ENCODE results near the gene RNF38.
"Not testable (repeated sequence)": the region's sequence is repeated elsewhere in the genome, so short reads cannot be mapped to it uniquely, and the experiment has no call there.

RNF38 gene

DNA sequence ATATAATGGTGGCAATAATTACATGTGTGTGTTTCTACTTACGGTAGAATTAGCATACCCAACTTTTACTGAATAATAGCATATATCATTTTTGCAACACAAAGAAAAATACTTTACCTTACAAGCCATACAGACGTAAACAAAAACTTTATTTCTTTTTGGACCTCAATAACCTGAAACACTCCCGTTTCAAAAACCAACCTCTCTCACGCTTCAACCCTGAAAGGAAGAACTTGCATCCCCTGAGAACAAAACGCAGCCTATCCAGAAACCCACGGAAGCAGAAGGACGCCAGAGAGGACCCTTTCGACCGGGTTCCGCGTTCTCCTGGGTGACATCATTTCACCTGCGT is at the start of gene RNF38:
Gene RNF38 (minus strand): TSS at position 290 of the 352 bp plus-strand sequence. CDS start 161 bp downstream, at position 129.
- no peak for DNase-seq (ENCODE audit: low read depth in 2 of 2)

GRCh38 chr9:36448555-36448954 is 48.5 kb upstream of the RNF38 start:
- DNase-seq (ENCODE audit: low read depth in 2 of 2) = not testable (repeated sequence)

GRCh38 chr9:36448017-36448416 is 47.9 kb upstream of the RNF38 start:
- DNase-seq (ENCODE audit: low read depth in 2 of 2) = no peak

- not testable (repeated sequence) for DNase-seq (ENCODE audit: low read depth in 2 of 2)
Observed at GRCh38 chr9:36446678-36447077, 46.6 kb upstream of the RNF38 start.

GRCh38 chr9:36445800-36446361 is 45.8 kb upstream of the RNF38 start:
- no peak for DNase-seq (ENCODE audit: low read depth in 2 of 2)

GRCh38 chr9:36444203-36444602 is 44.1 kb upstream of the RNF38 start:
- no peak for DNase-seq (ENCODE audit: low read depth in 2 of 2)

GRCh38 chr9:36443581-36443980 is 43.5 kb upstream of the RNF38 start:
- DNase-seq (ENCODE audit: low read depth in 2 of 2) = no peak

DNA sequence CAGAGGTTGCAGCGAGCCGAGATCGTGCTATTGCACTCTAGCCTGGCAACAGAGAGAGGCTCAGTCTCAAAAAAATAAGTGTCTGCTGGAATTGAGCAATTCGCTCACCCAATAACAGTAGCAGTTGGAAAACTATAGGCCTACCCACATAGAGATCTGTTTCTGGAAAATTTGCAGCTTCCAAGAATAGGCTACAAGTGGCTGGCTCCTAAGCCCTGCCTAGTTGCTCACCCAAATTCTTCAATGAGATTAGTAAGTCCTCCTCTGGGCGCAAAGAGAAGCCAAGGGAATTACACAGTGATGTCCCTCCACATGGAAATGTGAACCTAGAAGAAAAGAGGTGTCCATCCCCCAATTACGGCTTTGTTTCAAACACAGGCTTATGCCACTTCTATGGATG is 42.6 kb upstream of the RNF38 start:
- no peak for DNase-seq (ENCODE audit: low read depth in 2 of 2)

GRCh38 chr9:36441966-36442365 is 41.9 kb upstream of the RNF38 start:
- no peak for DNase-seq (ENCODE audit: low read depth in 2 of 2)

DNA sequence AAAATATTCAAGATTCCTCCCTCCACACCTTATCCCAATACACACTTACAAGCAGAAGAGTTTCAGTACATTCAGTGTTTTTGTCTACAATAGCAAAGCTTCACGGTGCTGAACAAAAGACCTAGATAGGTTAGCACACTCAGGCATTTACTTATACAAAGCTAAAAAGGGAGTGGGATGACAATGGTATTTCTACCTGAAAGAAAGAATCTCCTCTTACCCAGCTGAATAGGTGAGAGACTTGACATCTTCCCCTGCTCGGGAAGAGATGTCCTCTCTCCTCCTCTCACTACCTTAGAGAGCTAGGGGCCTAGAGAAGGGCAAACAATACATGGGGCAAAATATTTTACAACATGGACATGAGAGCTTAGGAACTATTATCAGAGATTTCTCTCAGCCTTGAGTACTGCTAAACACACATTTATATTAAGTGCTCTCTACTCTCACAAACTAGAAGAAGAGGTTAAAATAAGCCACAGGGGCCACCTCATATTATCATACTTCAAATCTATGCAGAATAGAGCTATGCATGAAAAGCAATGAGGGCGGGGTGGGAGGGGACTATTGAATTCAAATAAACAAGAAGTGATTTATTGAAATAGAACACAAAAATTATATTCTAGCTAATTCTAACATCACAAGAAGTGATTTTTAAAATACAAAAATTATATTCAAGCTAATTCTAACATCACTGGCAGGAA is 38.6 kb upstream of the RNF38 start:
- no peak for DNase-seq (ENCODE audit: low read depth in 2 of 2)

DNA sequence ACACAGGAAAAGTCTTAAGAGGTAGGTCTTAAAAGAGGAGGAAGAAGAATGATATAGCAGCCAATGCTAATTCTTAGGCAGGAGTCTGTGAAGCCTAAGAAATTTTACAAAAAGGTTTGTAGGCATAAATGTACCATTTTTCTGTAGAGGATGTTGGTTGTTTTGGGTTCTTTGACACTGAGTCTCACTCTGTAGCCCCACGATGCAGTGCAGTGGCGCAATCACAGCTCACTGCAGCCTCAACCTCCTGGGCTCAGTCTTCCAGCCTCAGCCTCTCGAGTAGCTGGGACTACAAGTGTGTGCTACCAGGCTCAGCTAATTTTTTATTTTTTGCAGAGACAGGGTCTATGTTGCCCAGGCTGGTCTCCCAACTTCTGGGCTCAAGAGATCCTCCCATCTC is 37.7 kb upstream of the RNF38 start:
- DNase-seq (ENCODE audit: low read depth in 2 of 2) = no peak

DNA sequence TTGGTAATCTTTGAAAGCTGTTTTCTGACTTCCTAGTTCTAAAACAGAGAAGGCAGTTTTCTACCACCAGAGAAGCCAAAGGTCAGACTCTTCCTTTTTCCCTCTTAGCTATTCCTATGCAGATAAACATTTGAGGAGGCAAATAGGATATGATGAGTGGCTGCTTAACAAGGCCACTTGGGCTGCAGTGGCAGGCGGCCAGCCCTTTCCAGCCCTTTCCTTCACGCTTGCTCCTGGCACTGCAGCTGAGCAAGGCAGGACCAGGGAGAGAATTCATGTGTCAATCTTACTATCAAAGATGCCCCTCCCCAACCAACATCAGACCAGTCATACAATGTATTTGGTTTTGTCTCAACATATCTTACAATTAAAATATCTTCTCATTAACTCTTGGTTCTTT is 36.8 kb upstream of the RNF38 start:
- DNase-seq (ENCODE audit: low read depth in 2 of 2) = no peak

- DNase-seq (ENCODE audit: low read depth in 2 of 2) = no peak
Observed at GRCh38 chr9:36433386-36433785, 33.3 kb upstream of the RNF38 start.

DNA sequence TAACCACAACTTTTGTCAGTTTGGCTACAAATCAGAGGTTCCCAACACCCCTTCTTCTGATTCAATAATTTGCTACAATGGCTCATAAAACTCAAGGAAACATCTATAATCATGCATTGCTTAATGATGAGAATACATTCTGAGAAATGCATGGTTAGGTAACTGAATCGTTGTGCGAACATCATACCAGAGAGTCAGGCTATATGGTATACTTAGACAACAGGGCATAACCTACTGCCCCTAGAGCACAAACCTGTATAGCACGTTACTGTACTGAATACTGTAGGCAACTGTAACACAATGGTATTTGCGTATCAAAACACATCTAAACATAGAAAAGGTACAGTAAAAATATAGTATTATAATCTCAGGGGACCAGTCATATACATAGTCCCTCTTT is 31.0 kb upstream of the RNF38 start:
- no peak for DNase-seq (ENCODE audit: low read depth in 2 of 2)

GRCh38 chr9:36426945-36427344 is 26.9 kb upstream of the RNF38 start:
- no peak for DNase-seq (ENCODE audit: low read depth in 2 of 2)

DNA sequence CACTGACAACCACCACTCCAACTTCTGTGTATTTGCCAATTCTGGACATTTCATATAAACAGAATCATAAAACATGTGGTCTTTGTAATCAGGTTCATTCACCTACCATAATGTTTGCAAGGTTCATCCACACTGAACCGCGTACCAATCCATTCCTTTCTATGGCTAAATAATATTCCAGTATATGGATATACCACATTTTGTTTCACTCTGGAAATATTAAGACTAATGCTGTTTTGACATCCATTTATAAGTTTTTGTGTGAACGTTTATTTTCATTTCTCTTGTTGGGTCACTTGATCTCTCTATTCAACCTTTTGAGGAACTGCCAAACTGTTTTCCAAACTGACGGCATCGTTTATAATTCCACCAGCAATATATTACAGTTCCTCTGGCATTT is 26.3 kb upstream of the RNF38 start:
- DNase-seq (ENCODE audit: low read depth in 2 of 2) = no peak

DNA sequence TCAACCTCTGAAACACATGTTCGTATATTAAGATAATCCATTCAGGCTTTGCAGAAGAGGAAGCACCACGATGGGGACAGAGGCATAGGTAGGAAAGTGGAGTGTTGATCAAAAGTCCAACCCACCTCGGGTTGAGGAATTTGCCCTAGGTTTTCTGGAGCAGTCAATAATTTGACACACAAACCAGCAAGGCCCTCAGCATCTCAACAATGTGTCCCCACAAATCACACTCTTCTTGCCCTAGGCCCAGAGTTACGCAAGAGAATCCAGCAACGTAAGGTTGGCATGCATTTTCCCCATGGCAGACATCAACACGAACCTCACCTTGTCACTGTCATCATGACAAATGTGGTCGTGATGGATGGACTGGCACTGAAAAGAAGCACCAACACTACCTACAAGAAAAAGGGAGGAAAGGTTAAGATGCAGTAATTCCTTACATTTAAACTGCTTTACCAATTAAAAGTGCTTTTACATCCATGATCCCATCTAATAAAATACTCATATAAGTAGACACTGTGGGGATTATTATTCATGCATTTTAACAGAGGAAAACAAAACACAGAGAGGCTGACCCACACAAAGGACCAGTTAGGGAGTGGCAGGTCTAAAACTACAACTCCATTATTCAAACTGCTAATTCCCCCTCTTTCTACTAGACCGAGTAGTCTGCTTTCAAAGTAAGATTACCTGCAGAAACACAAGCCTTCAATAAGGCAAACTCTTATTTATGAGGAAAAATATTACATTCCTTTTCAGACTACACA is 24.4 kb upstream of the RNF38 start:
- DNase-seq (ENCODE audit: low read depth in 2 of 2) = no peak

DNA sequence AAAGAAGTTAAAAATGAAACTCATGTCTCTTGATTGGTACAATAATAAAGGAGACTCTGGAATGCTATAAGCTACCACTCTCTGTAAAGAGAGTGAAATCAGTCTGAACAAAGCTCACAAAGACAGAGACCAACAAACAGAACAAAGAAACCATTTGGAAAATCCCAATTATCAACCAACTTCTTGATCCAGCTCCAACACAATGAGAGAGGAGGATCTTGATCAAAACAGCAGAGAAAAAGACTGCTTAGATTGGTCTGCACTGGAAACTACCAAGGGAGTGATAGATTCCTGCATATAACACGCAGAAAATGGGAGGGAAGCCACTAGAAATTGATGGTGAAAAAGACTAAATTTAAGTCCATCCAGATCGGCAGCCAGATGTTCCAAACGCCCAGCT is 23.1 kb upstream of the RNF38 start:
- no peak for DNase-seq (ENCODE audit: low read depth in 2 of 2)

DNA sequence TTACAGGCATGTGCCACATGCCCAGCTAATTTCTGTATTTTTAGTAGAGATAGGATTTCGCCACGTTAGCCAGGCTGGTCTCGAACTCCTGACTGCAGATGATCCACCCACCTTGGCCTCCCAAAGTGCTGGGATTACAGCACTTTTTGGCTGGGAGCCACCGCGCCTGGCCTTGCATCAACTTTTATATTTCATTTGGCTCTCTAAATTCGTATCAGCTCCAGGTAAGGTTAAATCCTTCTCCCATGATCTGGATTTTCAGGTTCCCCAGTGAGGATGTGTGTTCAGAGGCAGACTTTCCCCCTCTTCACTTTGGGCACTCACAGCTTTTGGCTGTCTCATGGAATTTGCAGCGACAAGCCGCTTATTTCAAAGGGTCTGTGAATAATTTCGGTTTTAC is 16.8 kb upstream of the RNF38 start:
- DNase-seq (ENCODE audit: low read depth in 2 of 2) = no peak

DNA sequence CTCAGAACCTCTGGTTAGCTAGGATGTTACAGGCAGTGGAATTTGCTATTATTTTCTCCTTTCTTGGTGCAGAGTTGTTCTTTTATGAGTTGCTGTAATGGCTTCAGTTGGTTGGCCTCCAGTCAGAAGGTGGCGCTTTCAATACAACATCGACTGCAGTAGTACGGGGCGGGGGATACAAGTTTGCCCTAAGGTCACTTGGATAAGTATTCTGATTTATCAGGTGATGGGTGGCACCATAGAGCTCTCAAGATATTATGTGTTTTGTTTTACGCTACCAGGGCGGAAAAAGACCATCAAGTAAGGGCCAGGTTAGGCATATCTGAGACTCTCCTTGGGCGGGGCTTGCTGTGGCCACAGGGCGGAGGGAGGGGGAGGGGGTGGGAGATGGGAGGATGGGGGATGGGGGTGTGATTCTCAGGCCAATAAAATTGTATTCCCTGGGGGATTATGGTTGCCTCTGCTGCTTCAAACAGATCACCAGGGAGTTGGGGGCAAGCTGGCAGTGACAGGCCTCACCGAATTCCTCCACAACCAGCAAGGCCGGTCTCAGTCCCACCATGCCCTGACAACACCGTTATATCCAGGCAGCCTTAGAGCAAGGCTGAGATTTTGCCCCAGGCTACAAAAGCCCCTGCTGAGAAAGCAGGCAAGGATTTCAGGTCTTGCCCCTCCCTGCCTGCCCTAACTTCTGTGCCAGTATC is 15.9 kb upstream of the RNF38 start:
- DNase-seq (ENCODE audit: low read depth in 2 of 2) = no peak

- not testable (repeated sequence) for DNase-seq (ENCODE audit: low read depth in 2 of 2)
Observed at GRCh38 chr9:36411410-36411809, 11.3 kb upstream of the RNF38 start.

- not testable (repeated sequence) for DNase-seq (ENCODE audit: low read depth in 2 of 2)
Observed at GRCh38 chr9:36409076-36409475, 9.0 kb upstream of the RNF38 start.
